Right cardiac atrium (tissue), 5 donors: ENCODE data around the gene C1orf185. TPM values are rescaled to one million over a fixed set of nuclear protein-coding genes. Genes with fewer than 3 reads are reported as not detected.
"Not testable (repeated sequence)": the region's sequence is repeated elsewhere in the genome, so short reads cannot be mapped to it uniquely, and the experiment has no call there.

Source experiments
- ATAC-seq, 2 donors: fragments of 200-7000 bp; cut with Tn5 transposase; one replicate each; pipeline versions ENCODE4 v1.8.0 to v1.9.1; 2020; ENCODE audit warnings: moderate library complexity in 2 of 2, mild to moderate bottlenecking in 1 of 2
- DNase-seq, 3 donors: peaks; one replicate each; pipeline ENCODE4 v3.0.0-alpha.2; 2020
- H3K27ac ChIP-seq: one replicate; pipeline ENCODE4 v1.5.1; 2013; ENCODE audit warnings: mild to moderate bottlenecking, low read length, control low read depth, moderate library complexity
- H3K27me3 ChIP-seq: one replicate; pipeline ENCODE4 v1.6.1; 2013; ENCODE audit not compliant: control insufficient read depth, insufficient read depth
- H3K4me1 ChIP-seq: one replicate; pipeline ENCODE4 v1.6.1; 2013; ENCODE audit warnings: low read length; ENCODE audit not compliant: control insufficient read depth, insufficient read depth
- H3K4me3 ChIP-seq: one replicate; pipeline ENCODE4 v1.5.1; 2013; ENCODE audit warnings: low read length, control low read depth
- H3K9me3 ChIP-seq: one replicate; pipeline ENCODE4 v1.6.1; 2013; ENCODE audit warnings: low read length; ENCODE audit not compliant: control insufficient read depth
- WGBS: extraction: QIAGEN DNeasy Blood & Tissue Kit; methylation state at CpG from one replicate; pipeline ENCODE4 v1.1.7; 2013; 5-methylcytosine and 5-hydroxymethylcytosine counted together
- intact Hi-C, 4 donors: fragments of 100-400 bp; cut with DNase I; formaldehyde crosslinking; loops; one replicate each; pipeline versions ENCODE4 v1.11.0 to v1.14.0; 2022 to 2023
- microRNA-seq, 2 donors: library from miRNA; unstranded; fragments of <30 nt; microRNA quantifications; one replicate each; pipeline ENCODE4 v1.2.0, GENCODE V29; 2020 to 2021
- polyA plus RNA-seq: library from polyadenylated mRNA; stranded (reverse); fragments of 200-250 nt; gene quantifications from one replicate; pipeline ENCODE4 v1.2.3, GENCODE V29; 2013
- total RNA-seq, 4 donors: library from RNA; stranded (reverse); fragmentation: NEBNext Ultra II Directional; extraction: Animal tissue kit (Norgen Biotek cat#: 25700); gene quantifications; one replicate each; pipeline ENCODE4 v1.2.1, GENCODE V29; 2021
- donor health status: healthy with polysubstance abuse.
- donor health status: DM: no; HTN: yes; CAD: no.
- donor health status: DM: no; HTN: no; CAD: no.
- donor health status: DM: no; HTN: yes; CAD: no; lungs with severe emphysema.
- donor health status: DM: yes; HTN: yes; CAD: no.

C1orf185 gene
- total and polyA plus RNA-seq, 5 donors, result not detected

DNA sequence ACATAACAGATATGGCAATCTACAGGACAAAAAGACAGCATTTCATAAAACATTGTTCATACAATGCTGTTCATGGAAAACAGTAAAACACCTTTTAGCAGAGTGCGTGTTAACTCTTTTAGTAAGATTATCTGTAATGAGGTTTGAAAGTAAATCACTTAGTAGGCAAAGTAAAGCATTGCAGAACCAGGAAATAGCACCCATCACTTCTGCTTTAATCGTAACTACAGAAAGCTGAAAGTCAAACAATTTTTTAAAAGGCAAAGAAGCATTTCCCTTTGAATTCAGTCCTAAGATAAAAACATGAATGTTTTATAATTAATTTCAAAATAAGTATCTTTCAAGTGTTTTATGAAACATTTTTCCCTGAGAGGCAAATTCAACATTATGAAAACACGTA is 70.8 kb downstream of the C1orf185 start:
- intact Hi-C loops, result no loop called here
- H3K27ac ChIP-seq, result no peak overlapping the region
- H3K4me3 ChIP-seq, result no peak overlapping the region
- DNase-seq, result no peak
- no peaks in the 10 kb centered on the region for H3K9me3 ChIP-seq
- H3K4me1 ChIP-seq, result no peaks in the 10 kb centered on the region
- H3K27me3 ChIP-seq, result no peaks in the 10 kb centered on the region
- no peak for ATAC-seq
- 70% methylated on average over 3 of the region's 3 CpGs for WGBS

DNA sequence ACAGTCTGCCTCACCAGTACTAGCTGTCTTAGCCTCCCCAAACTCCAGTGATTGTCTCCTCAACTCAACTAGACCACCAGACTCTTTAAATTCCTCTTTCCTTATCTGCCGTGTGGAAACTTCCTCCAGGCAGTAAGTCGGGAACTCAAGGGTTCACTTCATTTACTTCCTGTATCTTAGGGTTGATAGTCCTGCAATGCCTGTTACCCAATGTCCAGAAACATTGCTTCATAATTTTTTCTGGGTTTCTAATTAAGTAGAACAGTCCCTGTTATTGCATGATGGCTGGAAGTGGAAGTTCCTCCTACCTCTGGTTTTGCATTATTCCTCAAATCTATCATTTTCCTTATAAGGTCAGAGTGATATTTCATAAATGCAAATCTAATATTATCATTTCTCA is 73.2 kb downstream of the C1orf185 start:
- WGBS, result 15% methylated on average over 2 of the region's 2 CpGs
- peak in 1 of 2 donors; percentile 31 for ATAC-seq
- H3K27ac ChIP-seq, result no peak overlapping the region

DNA sequence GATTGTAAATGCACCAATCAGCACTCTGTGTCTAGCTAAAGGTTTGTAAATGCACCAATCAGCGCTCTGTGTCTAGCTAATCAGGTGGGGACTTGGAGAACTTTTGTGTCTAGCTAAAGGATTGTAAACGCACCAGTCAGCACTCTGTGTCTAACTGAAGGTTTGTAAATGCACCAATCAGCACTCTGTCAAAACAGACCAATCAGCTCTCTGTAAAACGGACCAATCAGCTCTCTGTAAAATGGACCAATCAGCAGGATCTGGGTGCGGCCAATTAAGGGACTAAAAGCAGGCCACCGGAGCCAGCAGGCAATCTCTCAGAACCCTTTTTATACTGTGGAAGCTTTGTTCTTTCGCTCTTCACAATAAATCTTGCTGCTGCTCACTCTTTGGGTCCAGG is 76.0 kb downstream of the C1orf185 start:
- WGBS, result 90% methylated on average over 6 of the region's 6 CpGs
- ATAC-seq, H3K4me1 ChIP-seq, H3K27me3 ChIP-seq, H3K27ac ChIP-seq, DNase-seq, H3K9me3 ChIP-seq, H3K4me3 ChIP-seq, intact Hi-C loops: not testable (repeated sequence)

More for the DNA sequence above, 73.2 kb downstream of the C1orf185 start:
- DNase-seq, result no peak
- Histone ChIP-seq H3K27me3 (peaks cover 2% of the 10 kb centered on the region), H3K9me3 (no peaks in the 10 kb centered on the region), H3K4me3 (no peak overlapping the region), H3K4me1 (no peaks in the 10 kb centered on the region)
- intact Hi-C loops, result no loop called here

DNA sequence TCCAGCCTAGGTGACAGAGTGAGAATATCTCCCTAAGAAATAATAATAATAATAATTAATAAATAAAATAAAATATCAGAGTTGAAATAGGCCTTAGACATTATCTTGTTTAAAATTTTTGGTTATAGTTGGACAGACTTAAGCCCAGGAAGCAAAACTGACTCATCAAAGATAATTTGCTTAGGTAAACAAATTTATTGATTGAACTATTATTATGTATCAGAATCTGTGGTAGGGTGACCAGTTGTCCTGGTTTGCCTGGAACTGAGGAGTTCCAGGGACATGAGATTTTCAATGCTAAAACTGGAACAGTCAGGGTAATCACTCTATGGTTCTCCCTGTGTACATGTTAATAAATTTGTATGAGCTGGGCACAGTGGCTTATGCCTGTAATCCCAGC is 86.2 kb downstream of the C1orf185 start:
- no peak for DNase-seq
- intact Hi-C loops, result no loop called here
- no peaks in the 10 kb centered on the region for H3K27me3 ChIP-seq
- H3K27ac ChIP-seq, result no peak overlapping the region
- no peaks in the 10 kb centered on the region for H3K9me3 ChIP-seq
- ATAC-seq, result no peak
- H3K4me1 ChIP-seq, result no peaks in the 10 kb centered on the region
- no peak overlapping the region for H3K4me3 ChIP-seq

DNA sequence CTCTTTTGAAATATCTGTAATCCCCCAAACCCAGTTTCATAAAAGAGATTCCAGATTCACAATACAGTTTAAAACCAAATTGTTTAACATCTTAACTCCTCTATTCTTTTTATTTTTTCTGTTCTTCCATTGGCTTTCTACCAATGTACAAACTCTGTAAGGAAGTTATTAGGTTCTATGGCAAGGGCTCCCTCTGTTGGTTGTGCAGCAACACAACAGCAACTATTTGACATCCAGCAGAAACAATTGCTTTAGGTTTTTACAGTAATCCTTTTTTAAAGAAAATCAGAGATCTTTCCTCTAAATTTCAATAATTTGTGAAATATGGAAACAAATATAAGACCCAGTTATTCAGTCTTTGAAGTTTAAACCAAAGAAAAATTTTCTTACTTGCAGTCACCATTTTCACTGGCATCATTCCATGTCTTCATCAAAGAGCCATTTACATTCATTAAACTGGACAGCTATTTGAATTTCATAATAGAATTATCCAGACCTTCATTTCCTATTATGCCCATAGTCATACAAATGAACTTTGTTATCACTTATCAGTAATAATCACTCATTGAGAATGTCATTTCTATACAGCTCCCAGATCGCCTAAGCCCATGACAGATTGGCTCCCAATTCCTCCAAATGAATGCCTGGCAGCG is 87.5 kb downstream of the C1orf185 start:
- H3K27ac ChIP-seq, result no peak overlapping the region
- no peaks in the 10 kb centered on the region for H3K9me3 ChIP-seq
- 50% methylated on average over 2 of the region's 2 CpGs for WGBS
- no peak for DNase-seq
- intact Hi-C loops, result loop anchor here in 2 of 4 donors (2.0 to 10.0 kb wide), 2 partner anchors 405 to 413 kb away; no protein-coding TSS in a partner anchor
- ATAC-seq, result no peak
- no peaks in the 10 kb centered on the region for H3K4me1 ChIP-seq
- no peaks in the 10 kb centered on the region for H3K27me3 ChIP-seq
- H3K4me3 ChIP-seq, result no peak overlapping the region

DNA sequence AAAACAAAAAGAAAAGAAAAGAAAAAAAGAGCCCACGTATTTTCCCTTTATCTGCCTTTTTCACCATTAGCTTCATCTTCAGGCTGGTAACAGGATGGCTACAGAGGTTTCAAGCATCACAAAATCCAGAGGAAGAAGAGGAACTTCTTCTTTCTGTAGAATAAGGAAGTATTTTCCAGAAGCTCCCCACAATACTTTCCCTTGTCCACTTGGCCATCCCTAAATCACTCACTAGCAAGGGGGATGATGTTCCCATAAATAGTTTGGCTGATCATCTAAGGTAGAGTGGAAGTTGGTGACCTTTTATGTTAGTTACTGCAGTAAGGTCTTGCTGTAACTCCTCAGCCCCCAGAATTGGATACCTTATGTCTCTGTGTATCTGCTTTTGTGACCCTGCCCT is 88.9 kb downstream of the C1orf185 start:
- intact Hi-C loops, result loop anchor here in 2 of 4 donors (2.0 to 10.0 kb wide), 2 partner anchors 406 to 414 kb away; no protein-coding TSS in a partner anchor
- Histone ChIP-seq H3K4me1 (no peaks in the 10 kb centered on the region), H3K9me3 (no peaks in the 10 kb centered on the region), H3K27ac (no peak overlapping the region), H3K4me3 (no peak overlapping the region), H3K27me3 (no peaks in the 10 kb centered on the region)
- DNase-seq (no peak), ATAC-seq (no peak)
- WGBS, result 52% methylated on average over 1 of the region's 1 CpG

DNA sequence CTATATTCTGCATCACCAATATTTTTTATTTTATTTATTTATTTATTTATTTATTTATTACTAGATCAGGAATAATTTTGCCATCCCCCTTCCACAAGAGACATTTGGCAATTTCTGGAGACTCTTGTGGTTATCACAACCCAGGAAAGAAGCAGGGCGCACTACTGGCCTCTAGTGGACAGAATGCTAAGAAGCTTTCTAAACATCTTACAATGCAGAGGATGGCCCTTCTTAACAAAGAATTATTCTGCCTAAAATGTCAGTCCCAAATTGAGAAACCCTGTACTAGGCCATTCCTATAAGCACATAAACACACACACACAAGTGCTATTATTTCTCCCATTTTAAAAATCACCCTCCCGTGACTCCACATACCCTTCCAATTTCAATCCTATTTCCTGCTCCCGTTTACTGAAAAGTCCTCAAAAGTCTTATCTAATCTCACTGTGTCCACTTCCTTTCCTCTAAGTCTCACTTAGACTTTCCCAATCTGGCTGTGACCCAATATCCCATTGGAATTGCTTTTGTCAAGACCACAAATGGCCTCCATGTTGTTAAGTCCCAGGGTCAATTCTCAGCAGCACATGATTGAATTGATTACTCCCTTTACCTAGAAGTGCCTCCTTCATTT is 90.3 kb downstream of the C1orf185 start:
- whole genome bisulfite sequencing, result 14% methylated on average over 3 of the region's 3 CpGs
- peak; percentile 64 to 76 for ATAC-seq
- intact Hi-C loops, result loop anchor here in 1 of 4 donors (10.0 kb wide), 1 partner anchor 408 kb away; no protein-coding TSS in a partner anchor

DNA sequence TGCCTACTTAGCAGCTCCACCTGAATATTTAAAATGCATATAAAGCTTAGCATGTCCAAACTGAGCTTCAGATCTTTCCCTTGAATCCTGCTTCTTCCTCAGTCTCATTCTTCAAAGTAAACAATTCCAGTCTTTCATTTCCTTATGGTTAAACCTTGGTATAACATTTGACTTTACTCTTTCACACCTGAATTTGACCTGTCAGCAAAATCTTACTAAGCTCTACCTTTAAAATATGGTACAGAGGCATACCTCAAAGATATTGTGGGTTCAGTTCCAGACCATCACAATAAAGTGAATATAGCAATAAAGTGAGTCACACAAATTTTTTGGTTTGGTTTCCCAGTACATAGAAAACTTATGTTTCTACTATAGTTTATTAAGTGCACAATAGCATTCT is 91.5 kb downstream of the C1orf185 start:
- no peaks in the 10 kb centered on the region for H3K4me1 ChIP-seq
- intact Hi-C loops, result loop anchor here in 1 of 4 donors (10.0 kb wide), 1 partner anchor 409 kb away; no protein-coding TSS in a partner anchor
- no peaks in the 10 kb centered on the region for H3K9me3 ChIP-seq
- no peaks in the 10 kb centered on the region for H3K27me3 ChIP-seq
- H3K4me3 ChIP-seq, result no peak overlapping the region
- H3K27ac ChIP-seq, result no peak overlapping the region
- DNase-seq, result no peak
- ATAC-seq, result no peak

More for the DNA sequence above, 90.3 kb downstream of the C1orf185 start:
- no peak overlapping the region for H3K4me3 ChIP-seq
- H3K4me1 ChIP-seq, result no peaks in the 10 kb centered on the region
- H3K27ac ChIP-seq, result no peak overlapping the region
- DNase-seq, result peak; percentile 60 to 85 (median 71)
- no peaks in the 10 kb centered on the region for H3K27me3 ChIP-seq
- no peaks in the 10 kb centered on the region for H3K9me3 ChIP-seq

Small RNA genes lying within 50 kb of the gene (microRNA-seq; reads per million reads assigned to microRNA genes)
- gene MIR4421 (0 reads per million in 2 donors), gene MIR6500 (0 reads per million in 2 donors)

Other genes with a start within 250 kb of the C1orf185 start
- 10 to 100 TPM; 73.1 to 90.0 (median 82.3) TPM for gene FAF1, start 142.0 kb upstream of the C1orf185 start, total RNA-seq
- 52.3 TPM for gene FAF1, start 142.0 kb upstream of the C1orf185 start, polyA plus RNA-seq
- gene CDKN2C, start 132.0 kb upstream of the C1orf185 start, total RNA-seq, result 10 to 100 TPM in 3 of 4 donors, 1 to 10 TPM in 1; 9.5 to 24.9 (median 21.7) TPM
- gene CDKN2C, start 132.0 kb upstream of the C1orf185 start, polyA plus RNA-seq, result 25.5 TPM
- gene RNF11, start 134.0 kb downstream of the C1orf185 start, total RNA-seq, result 100 to 1,000 TPM; 119 to 131 (median 124) TPM
- gene RNF11, start 134.0 kb downstream of the C1orf185 start, polyA plus RNA-seq, result 78.4 TPM
- gene TTC39A, start 228.3 kb downstream of the C1orf185 start, total RNA-seq, result 10 to 100 TPM; 11.6 to 24.7 (median 16.8) TPM
- 15.6 TPM for gene TTC39A, start 228.3 kb downstream of the C1orf185 start, polyA plus RNA-seq